ENCODE results near the gene KIF21B. TPM values are rescaled to one million over a fixed set of nuclear protein-coding genes. Genes with fewer than 3 reads are reported as not detected.

Gene KIF21B
- total RNA-seq, 1 donor from 2014 or later = 2.6 TPM

DNA sequence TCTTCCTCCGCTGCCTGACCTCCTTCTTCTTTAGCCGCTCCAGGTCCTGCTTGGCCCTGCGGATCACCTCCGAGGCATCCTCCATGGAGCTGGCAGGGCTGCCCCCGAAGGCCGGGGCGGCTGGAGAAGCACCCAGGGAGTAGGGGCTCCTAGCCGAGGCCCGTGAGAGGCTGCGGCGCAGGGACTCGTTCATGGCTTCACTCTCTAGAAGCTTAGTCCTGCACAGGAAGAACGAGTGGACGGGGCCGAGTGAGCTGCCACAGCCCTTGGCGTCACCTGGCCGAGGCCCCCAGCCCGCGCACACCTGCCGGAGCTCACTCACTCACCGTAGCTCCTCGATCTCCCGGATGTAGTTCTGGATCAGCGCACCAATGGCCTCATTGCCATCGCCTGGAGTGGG, 23.1 kb downstream of the KIF21B start:
- H3K36me3 Mint-ChIP-seq (ENCODE audit: low read depth) = peaks cover 17% of the 10 kb centered on the region
- H3K27me3 Mint-ChIP-seq (ENCODE audit: low read depth) = no peaks in the 10 kb centered on the region
- H3K4me1 Mint-ChIP-seq (ENCODE audit: low read depth) = no peaks in the 10 kb centered on the region
- no peak for DNase-seq (ENCODE audit: low spot score)
- H3K9me3 Mint-ChIP-seq (ENCODE audit: low read depth) = no peaks in the 10 kb centered on the region
- no peak overlapping the region for H3K27ac Mint-ChIP-seq (ENCODE audit: unreplicated experiment)
- no peak for TF ChIP-seq CTCF (IDR thresholded peaks at IDR 0.05)
- no peak overlapping the region for H3K4me3 Mint-ChIP-seq (ENCODE audit: unreplicated experiment)

DNA sequence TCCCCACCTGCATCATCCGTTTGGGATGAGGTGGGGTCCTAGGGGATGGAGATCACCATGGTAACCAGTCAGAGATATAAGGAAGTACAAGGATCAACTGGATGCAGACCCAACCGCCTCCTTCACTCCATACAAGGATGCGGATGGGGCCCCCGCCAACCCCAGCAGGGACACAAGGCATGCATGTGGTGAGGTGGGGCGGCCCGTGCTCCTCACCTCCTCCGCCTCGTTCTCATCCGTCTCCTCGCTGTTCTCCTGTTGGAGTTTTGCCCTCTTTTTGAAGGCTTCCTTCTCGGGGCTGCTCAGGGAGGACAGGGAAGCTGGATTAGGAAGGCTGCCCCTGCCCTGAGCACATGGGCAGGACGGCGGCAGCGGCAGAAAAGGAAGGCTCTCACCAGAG, 23.8 kb downstream of the KIF21B start:
- H3K9me3 Mint-ChIP-seq (ENCODE audit: low read depth) = no peaks in the 10 kb centered on the region
- no peak for TF ChIP-seq CTCF (IDR thresholded peaks at IDR 0.05)
- no peak for DNase-seq (ENCODE audit: low spot score)
- H3K4me3 Mint-ChIP-seq (ENCODE audit: unreplicated experiment) = no peak overlapping the region
- H3K4me1 Mint-ChIP-seq (ENCODE audit: low read depth) = no peaks in the 10 kb centered on the region
- no peak overlapping the region for H3K27ac Mint-ChIP-seq (ENCODE audit: unreplicated experiment)
- peaks cover 17% of the 10 kb centered on the region for H3K36me3 Mint-ChIP-seq (ENCODE audit: low read depth)
- H3K27me3 Mint-ChIP-seq (ENCODE audit: low read depth) = no peaks in the 10 kb centered on the region

GRCh38 chr1:200998323-200998722, 25.2 kb downstream of the KIF21B start:
- Mint-ChIP-seq H3K4me1 (ENCODE audit: low read depth) (no peaks in the 10 kb centered on the region), H3K4me3 (ENCODE audit: unreplicated experiment) (no peak overlapping the region), H3K36me3 (ENCODE audit: low read depth) (peaks cover 17% of the 10 kb centered on the region), H3K27me3 (ENCODE audit: low read depth) (no peaks in the 10 kb centered on the region), H3K9me3 (ENCODE audit: low read depth) (no peaks in the 10 kb centered on the region), H3K27ac (ENCODE audit: unreplicated experiment) (no peak overlapping the region)
- no peak for DNase-seq (ENCODE audit: low spot score)
- no peak for TF ChIP-seq CTCF (IDR thresholded peaks at IDR 0.05)

DNA sequence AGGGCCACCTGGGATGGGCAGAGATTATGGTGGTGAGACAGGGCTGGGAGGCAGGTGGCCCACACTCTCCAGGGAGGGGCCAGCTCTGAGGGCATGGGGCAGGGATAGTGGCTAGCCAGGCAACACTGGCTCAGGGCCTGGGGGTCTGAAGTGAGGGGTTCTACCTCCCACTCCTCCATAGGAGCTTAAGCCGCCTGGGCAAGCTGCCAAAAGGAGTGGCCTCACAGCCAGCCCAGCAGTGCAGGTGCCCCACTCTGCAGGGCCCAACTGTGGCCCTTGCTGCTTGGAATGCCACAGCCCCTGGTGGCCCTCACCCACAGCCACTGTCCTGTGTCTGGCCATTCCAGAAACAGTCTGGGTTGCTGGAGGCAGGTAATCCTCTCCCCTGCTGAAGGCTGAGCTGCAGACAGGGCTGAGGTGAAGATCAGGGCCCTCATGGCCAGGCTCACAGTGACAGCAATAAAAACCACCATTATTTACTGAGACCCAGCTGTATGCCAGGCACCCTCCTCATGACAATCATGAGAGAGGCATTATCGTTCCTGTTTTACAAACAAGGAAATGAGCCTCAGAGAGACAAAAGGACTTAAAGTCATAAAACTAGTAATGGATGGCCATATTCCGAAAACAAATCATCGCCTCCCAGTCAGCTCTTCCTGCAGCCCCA, 31.0 kb downstream of the KIF21B start:
- no peak for DNase-seq (ENCODE audit: low spot score)
- H3K4me3 Mint-ChIP-seq (ENCODE audit: unreplicated experiment) = no peak overlapping the region
- no peaks in the 10 kb centered on the region for H3K9me3 Mint-ChIP-seq (ENCODE audit: low read depth)
- no peaks in the 10 kb centered on the region for H3K4me1 Mint-ChIP-seq (ENCODE audit: low read depth)
- H3K36me3 Mint-ChIP-seq (ENCODE audit: low read depth) = peaks cover 10% of the 10 kb centered on the region
- TF ChIP-seq CTCF (IDR thresholded peaks at IDR 0.05) = no peak
- no peaks in the 10 kb centered on the region for H3K27me3 Mint-ChIP-seq (ENCODE audit: low read depth)
- H3K27ac Mint-ChIP-seq (ENCODE audit: unreplicated experiment) = no peak overlapping the region

GRCh38 chr1:200991097-200991614, 32.4 kb downstream of the KIF21B start:
- DNase-seq (ENCODE audit: low spot score) = no peak
- no peaks in the 10 kb centered on the region for H3K9me3 Mint-ChIP-seq (ENCODE audit: low read depth)
- TF ChIP-seq CTCF (IDR thresholded peaks at IDR 0.05) = no peak
- no peak overlapping the region for H3K27ac Mint-ChIP-seq (ENCODE audit: unreplicated experiment)
- H3K27me3 Mint-ChIP-seq (ENCODE audit: low read depth) = no peaks in the 10 kb centered on the region
- peaks cover 4% of the 10 kb centered on the region for H3K36me3 Mint-ChIP-seq (ENCODE audit: low read depth)
- no peak overlapping the region for H3K4me3 Mint-ChIP-seq (ENCODE audit: unreplicated experiment)
- H3K4me1 Mint-ChIP-seq (ENCODE audit: low read depth) = no peaks in the 10 kb centered on the region

All from chondrocyte (in vitro differentiated cells).